GM10248 (cell line): ENCODE measurements around the gene HRH3.

ENCODE experiments used
- CTCF ChIA-PET: fragments of 300-600 bp; sonication (Branson Sonifier 250); formaldehyde crosslinking; extraction: SDS; loops from one replicate; lab custom pipeline; 2021; ENCODE audit warnings: antibody characterized with exemption; lab: Yijun Ruan, JAX
- POLR2A ChIA-PET: fragments of 350-650 bp; sonication (Branson Sonifier 250); formaldehyde crosslinking; extraction: SDS; loops from one replicate; lab custom pipeline; 2020; ENCODE audit warnings: antibody characterized with exemption; lab: Yijun Ruan, JAX
- DNase-seq: peaks from one replicate; pipeline ENCODE4 v3.0.0; 2012; ENCODE audit errors: extremely low spot score
- TF ChIP-seq, protein P1 (sequence below): IDR thresholded peaks from 2 replicates; pipeline ENCODE4 v1.5.1; 2012; ENCODE audit warnings: mild to moderate bottlenecking, low read depth; ENCODE audit errors: extremely low read depth, missing control alignments, control extremely low read depth

The HRH3 gene

GRCh38 chr20:62175711-62176110 lies 44.4 kb downstream of the HRH3 start:
- TF ChIP-seq, protein P1, sequence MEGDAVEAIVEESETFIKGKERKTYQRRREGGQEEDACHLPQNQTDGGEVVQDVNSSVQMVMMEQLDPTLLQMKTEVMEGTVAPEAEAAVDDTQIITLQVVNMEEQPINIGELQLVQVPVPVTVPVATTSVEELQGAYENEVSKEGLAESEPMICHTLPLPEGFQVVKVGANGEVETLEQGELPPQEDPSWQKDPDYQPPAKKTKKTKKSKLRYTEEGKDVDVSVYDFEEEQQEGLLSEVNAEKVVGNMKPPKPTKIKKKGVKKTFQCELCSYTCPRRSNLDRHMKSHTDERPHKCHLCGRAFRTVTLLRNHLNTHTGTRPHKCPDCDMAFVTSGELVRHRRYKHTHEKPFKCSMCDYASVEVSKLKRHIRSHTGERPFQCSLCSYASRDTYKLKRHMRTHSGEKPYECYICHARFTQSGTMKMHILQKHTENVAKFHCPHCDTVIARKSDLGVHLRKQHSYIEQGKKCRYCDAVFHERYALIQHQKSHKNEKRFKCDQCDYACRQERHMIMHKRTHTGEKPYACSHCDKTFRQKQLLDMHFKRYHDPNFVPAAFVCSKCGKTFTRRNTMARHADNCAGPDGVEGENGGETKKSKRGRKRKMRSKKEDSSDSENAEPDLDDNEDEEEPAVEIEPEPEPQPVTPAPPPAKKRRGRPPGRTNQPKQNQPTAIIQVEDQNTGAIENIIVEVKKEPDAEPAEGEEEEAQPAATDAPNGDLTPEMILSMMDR, result no peak
- CTCF ChIA-PET, result interaction anchor here (1.3 kb wide), 1 partner anchor 12 kb away, joined by 5 read pairs; no protein-coding TSS in a partner anchor
- POLR2A ChIA-PET, result no interaction called here
- DNase-seq, result no peak

DNA sequence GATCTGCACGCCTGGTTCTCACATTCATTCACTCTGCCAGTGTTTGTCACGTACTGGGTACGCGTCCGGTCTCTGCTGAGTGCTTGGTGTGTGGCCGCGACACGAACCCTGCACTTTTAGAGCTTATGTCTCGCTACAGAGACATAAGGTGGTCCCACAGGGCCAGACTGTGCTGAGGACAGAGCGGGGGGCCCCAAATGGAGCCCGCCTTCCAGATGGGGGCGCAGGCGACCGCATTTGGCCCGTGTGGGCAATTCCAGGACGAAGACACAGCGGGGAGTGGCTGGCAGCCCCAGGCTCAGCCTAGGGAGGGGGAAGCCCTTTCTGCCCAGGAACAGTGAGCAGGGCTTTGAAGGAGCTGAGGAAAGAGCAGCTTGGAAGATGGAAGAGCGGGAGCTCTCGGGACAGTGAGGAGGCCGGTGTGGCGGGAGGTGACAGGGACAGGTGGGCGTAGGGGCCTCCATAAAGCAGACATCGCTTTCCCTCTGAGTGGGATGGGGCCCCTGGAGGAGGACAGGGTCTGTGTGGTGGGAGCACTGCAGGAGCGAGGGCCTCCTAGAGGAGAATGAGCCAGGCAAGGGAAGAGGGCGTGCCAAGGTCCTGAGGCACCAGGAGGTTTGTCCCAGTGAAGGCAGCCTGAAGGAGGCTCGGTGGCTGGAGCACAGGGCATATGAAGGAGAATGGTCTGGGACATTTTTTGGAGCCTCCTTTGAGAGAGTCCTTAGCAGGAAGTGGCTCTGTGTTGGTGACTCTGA lies 45.0 kb downstream of the HRH3 start:
- POLR2A ChIA-PET, result no interaction called here

DNA sequence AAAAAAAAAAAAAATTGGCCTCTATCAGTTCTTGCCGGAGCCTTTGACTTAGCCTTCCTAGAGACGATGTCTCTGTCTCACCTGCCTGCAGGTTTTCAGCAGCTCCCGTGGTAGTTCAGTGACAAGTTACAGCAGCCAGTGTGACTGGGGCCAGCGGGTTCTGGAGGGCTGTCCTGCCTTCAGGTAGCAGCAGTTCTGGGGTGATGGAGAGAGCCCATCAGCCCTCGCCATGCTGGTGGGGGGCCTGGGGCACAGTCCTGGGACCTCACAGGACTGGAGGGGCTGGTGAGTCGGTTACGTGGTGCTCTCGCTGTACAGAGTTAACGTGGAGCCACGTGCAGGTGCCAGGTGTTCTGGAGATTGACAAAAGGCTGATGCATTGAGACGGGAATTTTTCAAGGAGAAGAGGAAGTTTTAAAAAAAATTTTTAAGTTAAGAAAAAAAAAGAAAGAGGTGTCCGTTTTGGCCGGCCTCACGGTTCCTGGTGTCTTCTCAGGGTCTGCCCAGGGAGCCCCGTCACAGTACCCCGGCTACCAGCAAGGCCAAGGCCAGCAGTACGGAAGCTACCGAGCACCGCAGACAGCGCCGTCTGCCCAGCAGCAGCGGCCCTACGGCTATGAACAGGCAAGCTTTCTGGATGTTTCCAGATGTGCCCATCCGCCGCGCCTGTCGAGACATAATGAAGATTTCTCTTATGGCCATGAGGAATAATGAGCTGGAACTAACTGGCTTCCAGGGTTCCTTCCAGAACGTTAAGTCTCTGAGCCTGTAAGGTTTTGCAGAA lies 45.9 kb downstream of the HRH3 start:
- CTCF ChIA-PET, result interaction anchor here (1.3 kb wide), 2 partner anchors 14 to 18 kb away, joined by 3 to 5 read pairs; no protein-coding TSS in a partner anchor
- POLR2A ChIA-PET, result no interaction called here
- TF ChIP-seq, protein P1, result no peak
- no peak for DNase-seq

More for the DNA sequence above, 45.0 kb downstream of the HRH3 start:
- CTCF ChIA-PET, result interaction anchor here (1.3 kb wide), 1 partner anchor 13 kb away, joined by 5 read pairs; no protein-coding TSS in a partner anchor
- TF ChIP-seq, protein P1, result no peak
- DNase-seq, result no peak

DNA sequence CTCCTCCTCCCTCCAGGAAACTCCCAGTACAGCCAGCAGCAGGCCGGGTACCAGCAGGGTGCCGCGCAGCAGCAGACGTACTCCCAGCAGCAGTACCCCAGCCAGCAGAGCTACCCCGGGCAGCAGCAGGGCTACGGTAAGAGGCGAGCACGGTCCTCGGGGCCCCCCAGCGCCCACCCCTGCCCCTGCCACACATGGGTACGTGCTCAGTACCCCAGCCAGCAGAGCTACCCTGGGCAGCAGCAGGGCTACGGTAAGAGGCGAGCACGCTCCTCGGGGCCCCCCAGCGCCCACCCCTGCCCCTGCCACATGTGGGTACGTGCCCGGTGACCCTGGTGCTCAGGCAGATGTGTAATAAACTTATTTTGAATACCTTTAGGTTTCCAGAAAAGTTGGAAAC lies 47.4 kb downstream of the HRH3 start:
- POLR2A ChIA-PET, result no interaction called here
- CTCF ChIA-PET, result interaction anchor here (1.1 to 1.3 kb wide), 2 partner anchors 16 to 83 kb away, joined by 3 read pairs; no protein-coding TSS in a partner anchor
- TF ChIP-seq, protein P1, result no peak
- DNase-seq, result no peak

GRCh38 chr20:62171245-62171644 lies 48.8 kb downstream of the HRH3 start:
- POLR2A ChIA-PET, result no interaction called here
- TF ChIP-seq, protein P1, result no peak
- CTCF ChIA-PET, result no interaction called here
- DNase-seq, result no peak

- DNase-seq, result no peak
- TF ChIP-seq, protein P1, result no peak
- ChIA-PET CTCF (no interaction called here), POLR2A (no interaction called here)
Measured at GRCh38 chr20:62170536-62170935, 49.5 kb downstream of the HRH3 start.
